ENCODE measurements around the gene ZNF827.
"Not testable (repeated sequence)": the region's sequence is repeated elsewhere in the genome, so short reads cannot be mapped to it uniquely, and the experiment has no call there.

The ZNF827 gene

DNA sequence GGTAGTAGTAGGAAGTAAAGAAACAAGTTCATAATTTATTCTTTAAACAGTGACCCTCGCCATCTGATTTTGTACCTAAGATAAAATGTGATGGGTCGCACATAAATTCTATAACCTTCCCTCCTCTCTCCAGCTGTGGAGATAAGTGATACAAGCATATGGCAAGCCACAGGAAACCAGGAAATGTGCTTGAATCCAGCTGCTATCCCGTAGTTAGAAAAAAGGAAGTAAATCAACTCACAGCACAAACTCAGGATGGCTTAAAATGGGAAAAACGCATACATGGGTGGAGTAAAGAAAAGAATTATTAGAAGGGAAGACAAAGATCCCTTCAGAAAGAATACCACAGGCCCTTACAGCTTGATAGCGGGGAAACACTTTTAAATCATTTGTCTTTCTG, 78.2 kb downstream of the ZNF827 start:
- no peak for FAIRE-seq

- FAIRE-seq, result no peak
Measured at GRCh38 chr4:145859926-145860325, 78.7 kb downstream of the ZNF827 start.

- FAIRE-seq, result no peak
Measured at GRCh38 chr4:145859426-145859825, 79.2 kb downstream of the ZNF827 start.

DNA sequence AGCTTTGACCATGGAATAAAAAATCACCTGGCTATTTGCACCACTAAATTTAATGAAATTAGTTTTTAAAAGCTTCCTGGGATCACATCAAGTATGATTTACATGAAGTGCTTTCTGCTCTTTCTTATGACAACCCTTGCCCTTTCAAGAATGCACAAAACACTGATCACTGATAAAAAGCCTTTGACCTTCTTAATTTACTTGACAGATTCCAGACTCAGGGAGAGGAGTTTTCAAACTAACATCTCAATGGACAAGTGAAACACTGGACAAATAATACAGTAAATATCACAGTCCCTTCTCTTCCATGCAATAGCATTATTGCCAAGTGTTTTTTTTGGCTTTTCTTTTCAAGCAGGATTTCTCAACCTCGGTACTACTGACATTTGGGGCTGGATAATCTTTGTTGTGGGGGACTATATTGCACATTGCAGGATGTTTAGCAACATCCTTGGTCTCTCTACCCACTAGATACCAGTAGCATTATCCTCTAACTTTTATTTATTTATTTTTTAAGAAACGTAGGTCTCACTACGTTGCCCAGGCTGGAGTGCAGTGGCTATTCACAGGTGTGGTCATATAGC, 86.3 kb downstream of the ZNF827 start:
- no peak for FAIRE-seq

- FAIRE-seq, result no peak
Measured at GRCh38 chr4:145851511-145852201, 87.0 kb downstream of the ZNF827 start.

GRCh38 chr4:145847764-145848163, 90.9 kb downstream of the ZNF827 start:
- no peak for FAIRE-seq

DNA sequence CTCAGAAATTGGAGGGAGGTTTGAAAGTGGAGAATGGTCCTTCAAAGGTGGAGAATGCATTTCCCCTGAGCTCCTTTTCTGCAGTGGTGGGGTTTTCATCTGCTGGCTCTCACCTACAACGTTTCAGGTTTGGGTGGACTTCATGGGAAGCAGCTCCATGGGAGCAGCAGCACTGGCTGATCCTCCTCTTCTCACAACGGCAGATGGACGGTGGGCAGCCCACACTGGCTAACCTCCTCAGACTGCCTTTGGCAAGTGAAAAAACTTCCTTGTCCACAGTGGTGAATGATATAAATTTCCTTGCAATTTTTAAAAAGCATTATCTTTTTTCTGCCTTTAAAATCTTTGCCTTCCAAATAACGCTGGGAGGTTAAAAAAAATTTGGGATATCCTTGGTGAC, 93.5 kb downstream of the ZNF827 start:
- no peak for FAIRE-seq

DNA sequence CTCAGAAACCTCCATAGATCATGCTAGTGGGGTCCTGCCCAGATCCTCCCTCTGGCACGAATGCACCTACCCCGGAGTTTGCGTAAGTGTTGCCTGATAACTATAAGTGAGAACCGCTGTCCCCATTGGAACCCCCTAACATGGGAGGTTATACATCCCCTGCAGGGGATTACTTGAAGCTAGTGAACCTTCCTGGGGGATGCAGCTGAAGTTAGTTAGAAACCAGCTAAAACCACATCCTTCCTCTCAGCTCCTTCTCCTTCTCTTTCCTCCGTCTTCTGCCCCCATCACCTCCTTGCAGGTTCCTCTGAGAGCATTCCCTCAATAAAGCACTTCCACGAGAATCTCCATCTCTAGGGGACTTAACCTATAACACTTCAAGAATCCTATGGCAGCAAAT, 95.0 kb downstream of the ZNF827 start:
- FAIRE-seq, result no peak

GRCh38 chr4:145843148-145843547, 95.5 kb downstream of the ZNF827 start:
- FAIRE-seq, result no peak

DNA sequence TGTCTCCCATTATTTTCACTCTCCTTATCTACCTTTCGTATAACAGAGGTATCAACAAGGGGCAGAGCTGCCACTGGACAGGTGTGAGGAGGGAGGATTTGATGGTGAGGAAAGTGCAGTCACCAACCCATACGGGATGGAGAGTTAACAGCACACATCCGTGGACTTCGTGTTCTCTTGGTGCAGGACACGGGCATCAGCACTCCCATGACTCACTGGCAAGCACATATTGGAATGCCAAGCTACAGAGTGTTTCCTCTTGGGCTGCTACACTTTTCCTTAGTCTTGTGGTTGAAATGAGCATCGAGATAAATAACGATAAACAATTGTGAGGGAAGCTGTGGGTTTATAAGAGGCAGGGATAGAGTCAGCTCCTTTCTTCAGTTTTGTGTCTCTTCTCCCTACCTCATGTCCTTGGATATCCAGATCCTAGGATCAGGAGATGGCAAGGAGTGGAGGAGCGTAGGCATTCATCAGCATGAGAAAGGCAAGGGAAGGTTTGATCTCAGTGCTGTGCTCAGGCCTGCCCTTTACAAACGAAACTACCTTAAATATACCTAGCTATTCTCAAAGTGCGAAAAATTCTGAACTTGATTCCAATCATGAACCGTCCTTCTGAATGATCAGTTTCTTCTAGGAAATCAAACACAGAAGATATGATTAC, 96.3 kb downstream of the ZNF827 start:
- FAIRE-seq, result no peak

DNA sequence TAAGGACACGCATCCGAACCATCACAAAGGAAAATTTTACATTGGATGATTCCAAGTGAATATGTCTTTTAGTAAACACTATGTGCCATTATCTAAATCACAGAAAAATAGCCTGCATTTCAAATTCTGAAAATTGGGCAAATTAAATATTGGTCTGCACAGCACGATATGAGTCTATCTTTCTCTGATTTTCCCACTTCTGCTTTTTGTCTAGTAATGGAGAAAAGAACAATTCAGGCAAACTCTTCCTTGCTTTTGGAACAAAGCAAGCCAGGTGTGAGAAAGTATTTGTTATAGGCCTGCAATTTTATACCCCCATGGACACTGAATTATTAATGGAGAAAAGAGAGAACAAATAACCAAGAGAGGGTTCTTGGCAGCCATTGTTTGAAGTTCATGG, 97.8 kb downstream of the ZNF827 start:
- FAIRE-seq, result no peak

- FAIRE-seq, result no peak
Measured at GRCh38 chr4:145840162-145840768, 98.4 kb downstream of the ZNF827 start.

DNA sequence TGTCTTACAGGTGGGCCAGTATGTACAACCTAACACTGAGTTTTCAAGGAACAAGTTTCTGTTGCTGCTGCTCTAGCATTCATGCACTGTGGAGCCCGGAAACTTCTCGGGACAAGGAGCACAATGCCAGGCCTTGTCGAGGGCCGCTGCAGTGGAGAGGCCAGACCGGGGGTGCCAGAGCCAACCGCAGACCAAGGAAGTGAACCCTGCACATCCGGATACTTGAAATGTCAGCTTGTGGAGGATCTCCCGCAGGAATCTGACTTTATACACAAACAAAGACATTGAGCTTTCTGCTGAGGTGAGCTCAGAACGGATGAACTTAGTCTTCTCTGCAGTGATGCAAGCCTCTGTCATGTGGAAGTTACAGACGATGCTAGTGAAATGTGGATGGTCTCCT, 99.5 kb downstream of the ZNF827 start:
- no peak for FAIRE-seq

DNA sequence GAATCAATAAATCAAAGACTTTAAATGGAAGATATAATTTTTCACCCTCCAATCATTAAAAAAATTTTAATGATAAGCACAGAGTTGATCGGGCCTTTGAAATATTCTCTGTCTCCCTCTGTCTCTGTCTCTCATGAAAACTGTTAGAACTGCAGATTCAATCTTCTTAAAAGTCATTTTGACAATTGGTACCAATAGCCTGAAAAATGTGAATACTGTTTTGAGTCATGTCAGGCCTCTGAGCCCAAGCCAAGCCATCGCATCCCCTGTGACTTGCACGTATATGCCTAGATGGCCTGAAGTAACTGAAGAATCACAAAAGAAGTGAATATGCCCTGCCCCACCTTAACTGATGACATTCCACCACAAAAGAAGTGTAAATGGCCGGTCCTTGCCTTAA, 106.2 kb downstream of the ZNF827 start:
- not testable (repeated sequence) for FAIRE-seq

DNA sequence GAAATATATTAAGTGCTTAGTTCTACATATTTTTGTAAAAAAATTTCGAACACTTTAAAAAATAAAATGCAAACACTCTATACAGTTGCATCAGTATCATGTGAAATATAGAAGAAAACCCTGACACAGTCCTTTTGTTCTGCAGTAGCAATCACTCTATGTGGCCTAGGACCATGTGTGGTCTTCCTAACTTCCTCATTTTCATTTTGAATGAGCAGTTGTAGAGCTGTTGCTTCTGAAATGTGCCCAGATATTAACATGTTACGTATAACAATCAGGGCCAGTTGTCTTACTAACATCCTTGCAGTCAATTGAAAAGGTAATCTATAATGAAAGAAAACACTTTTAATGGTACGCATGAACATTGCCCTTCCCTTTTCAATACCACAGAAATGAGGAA, 107.9 kb downstream of the ZNF827 start:
- FAIRE-seq, result no peak

DNA sequence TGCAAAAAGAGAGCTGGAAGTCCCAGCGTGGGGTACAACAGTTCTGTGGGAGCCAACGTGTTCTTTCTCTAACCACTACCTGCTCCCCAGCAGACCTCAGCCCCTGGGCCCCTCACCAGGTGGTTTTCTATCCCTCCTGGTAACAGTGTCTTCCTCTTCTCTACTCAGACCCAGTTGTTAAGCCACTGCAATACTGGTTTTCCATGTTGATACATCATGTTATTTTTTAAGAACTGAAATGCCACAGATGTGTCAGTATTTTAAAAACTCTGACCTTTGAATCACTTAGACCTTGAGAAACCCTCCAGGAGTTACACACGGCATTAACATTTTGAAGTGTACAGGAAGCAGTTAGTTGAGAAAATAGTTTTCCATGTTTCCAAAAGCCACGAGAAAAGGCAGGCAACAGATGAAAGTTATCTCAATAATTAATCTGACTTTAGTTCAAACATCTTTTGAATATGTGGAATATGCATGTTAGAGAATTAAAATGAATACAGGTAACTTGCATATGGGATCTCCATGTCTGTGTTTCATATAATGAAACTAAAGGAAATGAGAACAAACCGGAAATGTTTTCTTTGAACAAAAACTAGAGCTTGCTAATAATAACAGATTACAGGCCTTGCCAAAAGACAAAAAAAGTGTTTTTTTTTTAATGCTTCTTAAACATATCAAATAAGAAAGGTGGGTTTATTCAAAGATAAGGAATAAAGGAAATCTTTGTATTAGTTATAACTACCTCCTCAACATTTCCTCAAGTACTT, 108.8 kb downstream of the ZNF827 start:
- FAIRE-seq, result no peak

DNA sequence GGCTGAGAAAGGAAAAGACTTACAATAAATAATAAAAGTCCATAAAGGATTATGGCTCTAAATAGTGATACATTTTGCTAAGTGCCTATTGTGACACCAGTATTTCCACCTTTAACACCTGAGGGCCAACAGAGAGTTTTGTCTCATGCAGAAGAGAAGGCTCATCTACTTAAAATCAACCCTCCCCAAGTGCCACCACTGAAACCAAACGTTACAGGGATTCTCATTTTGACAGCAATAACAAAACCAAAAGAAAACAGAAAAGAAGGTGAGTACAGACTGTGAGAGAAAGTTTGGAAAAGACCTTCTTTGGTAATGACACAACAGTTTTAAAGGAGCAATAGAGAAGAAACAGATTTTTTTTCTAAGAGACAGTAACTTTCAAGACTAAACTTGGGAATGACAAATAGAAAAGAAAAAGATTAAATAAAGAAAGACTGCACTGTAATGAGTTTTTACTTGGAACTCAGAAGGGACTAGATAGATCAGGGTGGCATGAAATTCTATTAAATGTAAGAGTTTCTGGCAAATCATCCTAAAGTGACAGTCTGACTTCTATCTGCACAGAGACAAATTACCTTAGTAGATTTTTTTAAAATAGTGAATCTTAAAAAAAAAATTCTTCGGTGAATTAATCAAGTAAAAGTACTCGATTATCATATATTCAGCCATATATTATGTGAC, 109.7 kb downstream of the ZNF827 start:
- no peak for FAIRE-seq

- FAIRE-seq, result no peak
Measured at GRCh38 chr4:145827885-145828284, 110.7 kb downstream of the ZNF827 start.

GRCh38 chr4:145825255-145825654, 113.4 kb downstream of the ZNF827 start:
- FAIRE-seq, result no peak

- no peak for FAIRE-seq
Measured at GRCh38 chr4:145824463-145824862, 114.2 kb downstream of the ZNF827 start.

DNA sequence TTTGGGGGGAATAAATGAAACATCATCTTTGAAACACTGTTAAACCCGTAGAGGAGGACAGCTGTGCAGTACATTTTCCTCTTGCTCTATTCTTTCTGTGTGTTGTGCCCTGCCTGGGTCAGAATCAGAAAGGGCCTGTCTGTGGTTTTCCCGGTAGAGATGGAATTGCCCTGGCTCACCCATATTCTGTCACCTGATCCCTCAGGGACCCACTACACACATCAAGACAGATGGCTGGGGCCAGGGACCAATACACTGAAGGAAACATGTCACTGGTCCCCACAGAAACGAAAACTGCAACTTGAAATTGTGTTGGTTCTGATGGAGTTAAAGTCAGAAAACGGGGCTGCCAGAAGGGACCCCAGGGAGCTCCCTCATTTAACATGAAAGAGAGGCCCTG, 114.9 kb downstream of the ZNF827 start:
- no peak for FAIRE-seq

DNA sequence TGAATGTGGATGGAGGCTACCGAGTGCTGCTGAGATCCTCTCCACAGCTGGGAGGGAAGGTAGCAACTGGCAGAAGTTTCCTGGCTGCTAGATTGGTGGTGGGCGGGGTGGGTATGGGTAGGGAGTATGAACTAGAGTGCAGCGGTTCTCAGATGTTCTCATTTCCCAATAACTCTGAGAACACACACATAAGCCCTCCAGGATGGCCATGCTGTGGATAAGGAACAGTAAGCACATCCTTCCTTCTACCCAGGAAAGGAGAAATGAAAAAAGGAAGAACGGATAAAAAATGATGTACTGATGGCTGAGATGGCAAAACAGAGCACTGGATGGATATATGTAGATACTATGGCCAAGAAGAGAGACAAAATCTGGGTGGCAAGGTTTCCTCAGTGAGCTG, 116.0 kb downstream of the ZNF827 start:
- no peak for FAIRE-seq

GRCh38 chr4:145822181-145822580, 116.4 kb downstream of the ZNF827 start:
- no peak for FAIRE-seq

Data from colon (tissue), 2 donors.